ENCODE results near the gene ADARB1. TPM values are rescaled to one million over a fixed set of nuclear protein-coding genes. Genes with fewer than 3 reads are reported as not detected.

Gene ADARB1
- total RNA-seq, 1 experiment from 2014 or later = 31.9 TPM

DNA sequence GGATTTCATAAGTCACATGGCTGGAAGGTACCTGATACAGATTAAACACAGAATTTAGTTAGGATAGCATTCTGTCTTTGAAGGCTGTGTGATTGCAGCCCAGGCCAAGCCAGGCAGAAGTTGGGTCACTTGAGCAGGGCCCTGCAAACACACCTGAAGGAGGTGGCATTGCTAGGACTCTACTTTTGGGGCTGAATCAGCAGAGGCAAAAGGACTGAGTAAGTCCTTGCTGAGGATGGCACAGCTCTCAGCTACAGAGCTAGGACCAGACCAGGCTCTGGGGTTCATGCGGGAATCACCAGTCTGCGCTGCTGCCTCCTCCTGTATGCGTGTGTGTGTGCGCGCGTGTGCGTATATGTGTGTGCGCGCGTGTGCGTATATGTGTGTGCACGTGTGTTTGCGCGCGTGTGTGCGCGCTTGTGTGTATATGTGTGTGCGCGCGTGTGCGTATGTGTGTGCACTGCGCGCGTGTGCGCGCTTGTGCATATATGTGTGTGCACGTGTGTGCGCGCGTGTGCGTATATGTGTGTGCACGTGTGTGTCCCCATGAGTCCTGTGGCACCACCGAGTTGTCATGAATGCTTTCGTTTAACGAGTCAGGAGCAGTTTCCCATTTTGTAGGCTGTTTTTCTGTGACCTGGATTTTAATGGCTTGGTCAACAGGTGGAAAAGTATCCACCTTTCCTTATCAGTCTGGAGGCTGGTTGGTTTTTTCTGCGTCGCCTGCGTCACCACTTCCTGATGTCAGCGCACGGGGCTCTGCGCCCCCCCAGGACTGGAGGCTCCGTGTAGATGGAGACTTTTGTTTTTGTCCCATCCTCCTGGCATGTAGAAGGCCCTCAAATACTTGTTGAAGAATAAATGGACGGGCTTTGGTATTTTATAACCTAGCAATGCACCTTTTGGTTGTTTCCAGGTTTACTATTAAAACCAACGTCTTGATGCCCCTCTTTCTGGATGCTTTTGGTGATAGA lies 34.7 kb downstream of the ADARB1 start:
- ChIA-PET POLR2A (ENCODE audit: low non-redundant PET) (interaction anchor here (0.5 kb wide), 1 partner anchor 8 kb away, joined by 3 read pairs; no protein-coding TSS in a partner anchor), CTCF (no interaction called here)
- H3K4me1 ChIP-seq (ENCODE audit: insufficient read depth, low read length, poor library complexity, severe bottlenecking) = peaks cover 31% of the 10 kb centered on the region
- no peak overlapping the region for H3K4me3 ChIP-seq (ENCODE audit: low read depth, low read length, poor library complexity, severe bottlenecking)
- H3K27me3 ChIP-seq (replicated peaks; ENCODE audit: insufficient read depth, low read depth, low read length, poor library complexity) = no peaks in the 10 kb centered on the region
- TF ChIP-seq EZH2 (IDR thresholded peaks at IDR 0.05; ENCODE audit: borderline replicate concordance, low read depth, low read length, poor library complexity, severe bottlenecking) = no peak
- TF ChIP-seq, protein P1, sequence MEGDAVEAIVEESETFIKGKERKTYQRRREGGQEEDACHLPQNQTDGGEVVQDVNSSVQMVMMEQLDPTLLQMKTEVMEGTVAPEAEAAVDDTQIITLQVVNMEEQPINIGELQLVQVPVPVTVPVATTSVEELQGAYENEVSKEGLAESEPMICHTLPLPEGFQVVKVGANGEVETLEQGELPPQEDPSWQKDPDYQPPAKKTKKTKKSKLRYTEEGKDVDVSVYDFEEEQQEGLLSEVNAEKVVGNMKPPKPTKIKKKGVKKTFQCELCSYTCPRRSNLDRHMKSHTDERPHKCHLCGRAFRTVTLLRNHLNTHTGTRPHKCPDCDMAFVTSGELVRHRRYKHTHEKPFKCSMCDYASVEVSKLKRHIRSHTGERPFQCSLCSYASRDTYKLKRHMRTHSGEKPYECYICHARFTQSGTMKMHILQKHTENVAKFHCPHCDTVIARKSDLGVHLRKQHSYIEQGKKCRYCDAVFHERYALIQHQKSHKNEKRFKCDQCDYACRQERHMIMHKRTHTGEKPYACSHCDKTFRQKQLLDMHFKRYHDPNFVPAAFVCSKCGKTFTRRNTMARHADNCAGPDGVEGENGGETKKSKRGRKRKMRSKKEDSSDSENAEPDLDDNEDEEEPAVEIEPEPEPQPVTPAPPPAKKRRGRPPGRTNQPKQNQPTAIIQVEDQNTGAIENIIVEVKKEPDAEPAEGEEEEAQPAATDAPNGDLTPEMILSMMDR (conservative IDR thresholded peaks at IDR 0.05; ENCODE audit: low read depth, low read length) = no peak
- H3K27ac ChIP-seq (ENCODE audit: low read depth, low read length, poor library complexity, severe bottlenecking) = no peak overlapping the region
- no peaks in the 10 kb centered on the region for H3K9me3 ChIP-seq (ENCODE audit: low read depth, low read length, poor library complexity, severe bottlenecking)
- no peak for DNase-seq (ENCODE audit: low spot score)
- no peaks in the 10 kb centered on the region for H3K36me3 ChIP-seq (ENCODE audit: insufficient read depth, low read length, poor library complexity, severe bottlenecking)
- no TSS peak for BruUV-seq (replicated peaks)
- intact Hi-C loops (cut with micrococcal nuclease; ENCODE audit: unreplicated experiment) = no loop called here

DNA sequence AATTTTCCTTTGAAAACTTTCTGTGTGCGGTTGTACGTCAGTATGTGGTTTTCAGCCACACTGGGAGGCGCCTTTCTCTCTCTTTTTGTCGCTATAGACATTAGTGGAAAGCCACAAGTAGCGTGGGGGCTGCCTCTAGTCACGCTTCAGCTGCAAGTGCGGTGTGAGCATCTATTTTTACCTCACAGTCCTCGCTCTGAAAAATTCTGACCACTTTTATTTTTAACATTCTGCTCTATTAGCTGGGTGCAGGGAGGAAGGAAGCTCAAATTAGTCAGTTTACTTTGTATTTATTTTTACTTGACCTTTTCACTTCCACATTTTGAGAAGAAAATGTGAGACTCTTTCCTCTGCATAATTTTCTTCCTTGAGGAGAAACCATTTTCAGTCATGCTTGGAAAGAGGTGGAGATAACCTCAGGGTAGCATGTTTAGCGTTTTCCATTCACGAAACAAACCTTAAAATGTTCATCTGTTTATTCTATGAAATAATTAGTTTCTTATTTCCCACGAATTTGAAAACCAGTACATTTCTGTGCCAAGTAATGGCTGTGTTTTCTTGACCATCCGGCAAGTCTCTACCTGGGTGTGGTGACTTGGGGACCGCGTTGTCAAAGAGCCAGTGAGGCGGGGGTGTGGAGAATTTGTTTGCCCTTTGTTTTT lies 35.6 kb downstream of the ADARB1 start:
- Histone ChIP-seq H3K27ac (ENCODE audit: low read depth, low read length, poor library complexity, severe bottlenecking) (no peak overlapping the region), H3K27me3 (replicated peaks; ENCODE audit: insufficient read depth, low read depth, low read length, poor library complexity) (no peaks in the 10 kb centered on the region), H3K4me3 (ENCODE audit: low read depth, low read length, poor library complexity, severe bottlenecking) (no peak overlapping the region), H3K4me1 (ENCODE audit: insufficient read depth, low read length, poor library complexity, severe bottlenecking) (peaks cover 22% of the 10 kb centered on the region), H3K9me3 (ENCODE audit: low read depth, low read length, poor library complexity, severe bottlenecking) (no peaks in the 10 kb centered on the region), H3K36me3 (ENCODE audit: insufficient read depth, low read length, poor library complexity, severe bottlenecking) (no peaks in the 10 kb centered on the region)
- TF ChIP-seq EZH2 (IDR thresholded peaks at IDR 0.05; ENCODE audit: borderline replicate concordance, low read depth, low read length, poor library complexity, severe bottlenecking) = no peak
- TF ChIP-seq, protein P1 (conservative IDR thresholded peaks at IDR 0.05; ENCODE audit: low read depth, low read length) = no peak
- ChIA-PET CTCF (no interaction called here), POLR2A (ENCODE audit: low non-redundant PET) (interaction anchor here (0.5 kb wide), 1 partner anchor 8 kb away, joined by 3 read pairs; no protein-coding TSS in a partner anchor)
- intact Hi-C loops (cut with micrococcal nuclease; ENCODE audit: unreplicated experiment) = no loop called here
- no TSS peak for BruUV-seq (replicated peaks)
- no peak for DNase-seq (ENCODE audit: low spot score)

DNA sequence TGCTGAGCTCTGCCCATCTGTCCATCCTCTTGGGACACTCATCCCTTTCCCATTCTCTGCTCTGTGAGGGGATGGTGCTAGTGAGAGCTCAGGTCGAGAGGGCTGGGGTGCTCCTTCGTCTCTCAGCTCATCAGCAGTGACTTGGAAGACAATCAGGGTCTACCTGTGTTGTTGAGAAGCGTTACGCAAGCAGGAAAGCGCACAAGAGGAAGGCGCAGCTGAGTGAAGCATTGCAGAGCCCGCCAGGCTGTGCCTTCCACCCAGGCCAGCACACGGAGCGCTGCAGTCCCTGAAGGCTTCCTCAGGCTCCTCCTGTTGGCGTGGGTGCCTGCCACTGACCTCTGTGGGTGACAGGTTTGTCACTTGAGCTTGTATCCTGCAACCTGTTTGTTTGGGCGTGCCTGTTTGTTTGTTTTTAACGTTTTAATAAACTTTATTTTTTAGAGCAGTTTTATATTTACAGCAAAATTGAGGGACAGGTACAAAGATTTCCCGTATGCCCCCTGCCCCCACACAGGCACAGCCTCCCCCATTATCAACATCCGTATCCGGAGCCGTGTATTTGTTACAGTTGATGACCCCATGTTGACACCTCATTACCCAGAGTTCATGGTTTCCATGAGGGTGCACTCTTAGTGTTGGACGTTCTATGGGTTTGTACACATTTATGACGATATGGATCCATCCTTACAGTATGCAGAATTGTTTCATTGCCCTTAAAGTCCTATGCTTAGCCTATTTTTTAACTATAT lies 36.7 kb downstream of the ADARB1 start:
- H3K36me3 ChIP-seq (ENCODE audit: insufficient read depth, low read length, poor library complexity, severe bottlenecking) = no peaks in the 10 kb centered on the region
- no peak for TF ChIP-seq EZH2 (IDR thresholded peaks at IDR 0.05; ENCODE audit: borderline replicate concordance, low read depth, low read length, poor library complexity, severe bottlenecking)
- TF ChIP-seq, protein P1 (conservative IDR thresholded peaks at IDR 0.05; ENCODE audit: low read depth, low read length) = no peak
- peaks cover 14% of the 10 kb centered on the region for H3K4me1 ChIP-seq (ENCODE audit: insufficient read depth, low read length, poor library complexity, severe bottlenecking)
- BruUV-seq (replicated peaks) = no TSS peak
- intact Hi-C loops (cut with micrococcal nuclease; ENCODE audit: unreplicated experiment) = no loop called here
- H3K4me3 ChIP-seq (ENCODE audit: low read depth, low read length, poor library complexity, severe bottlenecking) = no peak overlapping the region
- H3K27ac ChIP-seq (ENCODE audit: low read depth, low read length, poor library complexity, severe bottlenecking) = no peak overlapping the region
- no peaks in the 10 kb centered on the region for H3K9me3 ChIP-seq (ENCODE audit: low read depth, low read length, poor library complexity, severe bottlenecking)
- POLR2A ChIA-PET (ENCODE audit: low non-redundant PET) = no interaction called here
- no peaks in the 10 kb centered on the region for H3K27me3 ChIP-seq (replicated peaks; ENCODE audit: insufficient read depth, low read depth, low read length, poor library complexity)
- DNase-seq (ENCODE audit: low spot score) = no peak
- CTCF ChIA-PET = no interaction called here
